Activated CD8-positive, alpha-beta memory T cell treated with anti-CD3 and anti-CD28 coated beads, Interleukin-2, amount 50 U/mL, for 4 hours (primary cell): ENCODE measurements around the gene GALNT18.

Experiments
- DNase-seq: peaks from one replicate; pipeline ENCODE4 v3.0.0-alpha.2; 2020

GALNT18 gene

DNA sequence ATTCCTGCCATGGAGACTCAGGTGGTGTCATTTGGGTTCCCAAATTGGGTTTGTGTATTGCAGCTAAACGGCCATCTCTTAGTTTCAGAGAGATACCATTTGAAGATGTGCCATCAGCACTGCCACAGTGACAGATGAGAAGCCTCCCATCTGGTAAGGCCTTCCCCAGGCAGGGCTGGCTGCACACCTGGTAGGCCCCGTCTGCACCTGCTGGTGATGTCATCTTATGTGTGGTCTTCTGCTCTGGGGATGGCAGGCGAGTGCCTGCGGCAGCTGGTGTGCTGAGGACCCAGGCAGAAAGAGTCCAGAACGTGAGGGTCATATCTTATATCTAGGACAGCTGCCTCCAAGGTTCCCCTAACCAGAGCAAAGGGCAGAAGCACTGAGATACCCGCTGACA, 369.4 kb downstream of the GALNT18 start:
- DNase-seq, result no peak

DNA sequence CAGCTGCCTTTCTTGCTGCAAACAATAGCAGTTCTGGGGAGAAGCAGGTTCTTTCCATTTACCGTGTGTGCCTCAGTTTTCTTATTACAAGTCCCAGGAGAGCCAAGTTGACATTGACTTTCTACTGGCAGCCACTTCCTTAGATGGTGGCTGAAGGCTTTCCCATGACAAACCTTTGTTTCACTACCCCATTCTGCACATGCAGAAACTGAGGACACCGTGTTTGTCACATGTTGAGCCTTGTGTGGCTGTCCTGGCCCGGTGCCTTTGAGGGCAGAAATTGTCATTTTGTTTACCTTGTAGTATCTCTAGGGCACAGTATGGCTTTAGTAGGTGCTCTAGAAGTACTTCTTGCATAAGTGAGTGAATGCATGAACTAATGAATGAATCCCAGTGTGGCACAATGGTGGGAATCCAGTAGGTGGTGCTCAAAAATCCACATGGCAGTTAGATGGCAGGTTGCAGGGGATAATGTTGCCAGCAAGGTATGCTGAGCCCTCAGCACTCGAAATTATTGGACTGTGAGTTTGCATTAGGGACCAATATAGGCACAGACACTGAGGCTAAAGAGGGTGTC, 370.3 kb downstream of the GALNT18 start:
- no peak for DNase-seq

DNA sequence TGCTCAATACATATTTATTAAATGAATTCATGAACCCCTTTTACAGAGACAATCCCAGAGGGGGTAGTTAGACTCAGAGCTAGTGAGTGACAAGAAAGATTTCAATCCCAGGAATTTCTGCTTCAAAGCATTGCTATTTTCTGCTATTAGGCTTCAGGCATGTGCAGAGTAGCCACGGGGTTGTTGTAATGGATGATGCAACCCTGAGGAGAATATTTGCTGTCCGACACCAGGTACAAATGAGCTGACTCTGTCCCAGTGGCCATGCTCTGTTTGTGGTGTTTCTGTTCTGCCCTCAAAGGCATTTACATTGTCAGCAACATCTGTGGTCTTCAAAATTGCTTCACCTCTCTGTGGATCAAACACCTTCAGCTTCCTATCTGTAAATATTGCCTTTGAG, 371.3 kb downstream of the GALNT18 start:
- DNase-seq, result no peak

DNA sequence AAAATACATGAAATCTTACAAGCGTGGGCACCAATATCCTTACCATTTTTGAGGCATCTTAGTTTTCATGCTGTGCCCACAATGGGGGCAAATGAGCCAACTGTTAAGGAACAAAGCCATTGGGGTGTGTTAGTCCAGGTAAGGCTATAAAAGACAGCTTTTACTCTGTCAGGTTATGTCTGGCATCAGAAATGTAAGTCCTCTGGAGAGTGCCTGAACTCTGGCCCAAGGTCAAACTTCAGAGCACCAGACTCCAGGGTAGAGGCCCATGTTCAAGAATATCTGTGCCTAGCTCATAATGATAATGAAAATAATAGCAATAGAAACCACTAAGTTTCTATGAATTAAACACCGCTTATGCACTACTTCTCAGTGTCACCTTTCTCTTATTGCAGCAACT, 374.2 kb downstream of the GALNT18 start:
- DNase-seq, result no peak

DNA sequence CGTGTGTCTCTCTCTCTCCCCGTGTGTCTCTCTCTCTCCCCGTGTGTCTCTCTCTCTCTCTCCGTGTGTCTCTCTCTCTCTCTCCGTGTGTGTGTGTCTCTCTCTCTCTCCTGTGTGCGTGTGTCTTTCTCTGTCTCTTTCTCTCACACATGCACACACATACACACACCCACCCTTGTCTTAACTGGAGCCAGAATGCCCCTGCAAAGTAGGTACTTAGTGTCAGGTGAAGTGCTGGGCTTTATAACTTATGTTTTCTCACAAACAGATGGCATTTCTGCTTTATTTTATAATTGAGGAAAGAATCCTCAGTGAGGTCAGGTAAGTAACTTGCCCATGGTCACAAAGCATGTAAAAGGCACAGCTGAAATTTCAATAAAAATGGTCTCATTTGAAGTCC, 374.7 kb downstream of the GALNT18 start:
- no peak for DNase-seq

DNA sequence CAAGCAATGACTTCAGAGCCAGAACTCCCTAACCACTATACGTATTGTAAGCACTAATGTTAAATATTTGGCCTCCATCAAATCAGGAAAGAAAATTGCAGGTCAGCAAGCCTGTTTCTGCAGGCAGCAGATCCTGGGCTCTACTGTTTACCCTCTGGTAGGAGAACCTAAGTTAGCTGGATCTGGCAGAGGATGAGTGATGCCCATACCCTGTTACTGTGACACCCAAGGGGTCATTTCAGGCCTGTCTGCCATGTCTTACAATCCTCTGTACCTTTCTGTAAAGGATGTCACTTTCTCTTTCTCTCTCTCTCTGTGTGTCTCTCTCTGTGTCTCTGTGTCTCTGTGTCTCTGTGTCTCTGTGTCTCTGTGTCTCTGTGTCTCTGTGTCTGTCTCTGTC, 375.6 kb downstream of the GALNT18 start:
- DNase-seq, result no peak

DNA sequence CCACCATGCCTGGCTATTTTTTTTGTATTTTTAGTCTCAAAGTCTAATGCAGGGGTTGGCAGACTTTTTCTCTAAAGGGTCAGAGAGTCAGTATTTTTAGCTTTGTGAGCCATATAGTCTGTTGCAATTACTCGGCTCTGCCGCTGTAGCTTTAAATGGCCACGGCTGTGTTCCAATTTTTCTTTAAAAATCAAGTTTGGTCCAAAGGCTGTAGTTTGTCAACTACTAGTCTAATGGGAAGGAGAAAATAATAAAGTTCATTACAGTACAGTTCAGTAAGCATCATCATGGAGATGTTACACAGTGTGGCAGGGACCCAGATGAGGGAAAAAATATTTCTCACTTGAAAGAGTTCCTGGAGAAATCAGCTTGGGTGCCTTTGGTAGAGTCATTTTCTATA, 376.4 kb downstream of the GALNT18 start:
- no peak for DNase-seq

DNA sequence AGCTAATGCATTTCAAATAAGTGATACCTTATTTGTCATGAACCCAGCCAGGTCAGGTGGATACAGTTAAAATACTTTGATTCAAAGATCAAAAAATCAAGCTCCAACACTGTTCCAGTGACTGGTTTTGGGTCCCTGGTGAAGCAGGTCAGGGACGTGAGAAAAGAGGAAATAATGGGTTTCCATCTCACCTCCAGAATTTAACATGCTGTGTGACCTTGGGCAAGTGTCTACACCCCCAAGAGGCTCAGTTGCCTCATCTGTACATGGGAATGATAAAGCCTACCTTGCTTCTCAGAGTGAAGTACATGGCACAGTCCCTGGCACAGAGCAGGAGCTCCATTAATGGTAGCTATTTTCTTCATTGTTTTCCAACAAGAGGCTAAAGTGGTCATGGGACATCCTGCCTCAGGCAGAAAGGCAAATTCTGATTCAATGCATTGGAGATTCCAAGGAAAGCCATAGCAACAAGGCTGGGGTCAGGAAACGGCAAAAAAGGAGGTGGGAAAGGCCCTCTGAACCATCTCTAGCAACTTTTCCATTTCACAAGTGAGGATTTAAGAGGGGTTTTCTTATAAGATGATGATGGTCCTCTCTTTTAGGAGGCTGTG, 377.2 kb downstream of the GALNT18 start:
- DNase-seq, result no peak

DNA sequence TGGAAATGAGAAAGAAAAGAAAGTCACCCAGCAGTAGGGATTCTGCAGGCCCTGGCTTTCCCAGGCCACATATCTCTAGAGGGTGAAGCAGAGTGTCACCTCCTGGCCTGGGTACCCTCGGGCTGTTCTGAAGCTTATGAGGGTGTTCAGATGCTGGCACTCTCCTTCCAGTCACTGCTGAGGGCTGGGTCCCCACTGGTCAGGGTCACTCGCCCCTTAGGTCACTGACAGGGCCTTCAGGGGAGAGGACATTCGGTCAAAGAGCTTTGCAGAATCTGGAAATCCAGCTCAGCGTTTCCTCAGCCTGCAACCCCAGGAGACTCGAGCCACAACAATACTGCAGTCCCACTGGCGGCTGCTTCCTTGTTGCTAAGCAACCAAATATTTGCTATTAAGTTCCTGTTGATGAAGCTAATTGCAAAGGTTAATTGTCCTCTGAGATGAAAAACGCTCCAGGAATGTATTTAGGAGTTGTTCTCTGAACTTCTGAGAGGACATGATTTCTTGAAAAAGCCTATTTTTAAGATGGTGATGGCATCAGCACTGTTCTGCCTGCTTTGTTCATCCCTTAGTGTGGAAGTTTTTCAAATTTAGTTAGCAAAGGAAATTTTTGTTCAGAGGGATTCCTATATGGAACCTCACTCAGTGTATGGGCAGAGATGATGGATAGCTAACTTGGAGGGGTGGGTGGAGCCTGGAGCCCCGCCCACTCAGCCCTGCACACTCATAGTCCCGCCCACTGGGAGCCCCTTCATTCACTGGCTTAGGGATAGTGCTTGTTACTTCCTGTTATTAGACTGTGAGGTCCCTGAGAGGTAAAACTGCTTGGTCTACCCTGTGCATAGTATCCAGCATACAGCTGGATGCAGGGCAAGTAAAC, 378.0 kb downstream of the GALNT18 start:
- peak; percentile 23 for DNase-seq

DNA sequence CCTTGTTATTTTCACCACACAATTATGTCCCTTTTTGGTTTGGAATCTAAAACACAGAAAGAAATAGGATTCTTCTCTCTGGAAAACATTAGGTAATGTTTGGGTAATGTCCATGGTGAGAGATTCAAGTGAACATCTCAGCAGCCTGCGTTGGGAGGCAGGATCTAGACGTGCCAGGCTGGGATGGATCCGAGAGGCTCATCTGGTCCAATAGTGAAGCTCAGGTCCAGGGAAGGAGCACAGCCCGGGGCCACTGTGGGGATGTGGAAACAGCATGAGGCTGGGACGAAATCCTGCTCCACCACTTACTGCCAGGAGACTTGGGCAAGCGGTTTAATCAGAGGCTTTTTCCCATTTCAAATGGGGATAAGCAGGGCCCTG, 378.6 kb downstream of the GALNT18 start:
- DNase-seq, result no peak

DNA sequence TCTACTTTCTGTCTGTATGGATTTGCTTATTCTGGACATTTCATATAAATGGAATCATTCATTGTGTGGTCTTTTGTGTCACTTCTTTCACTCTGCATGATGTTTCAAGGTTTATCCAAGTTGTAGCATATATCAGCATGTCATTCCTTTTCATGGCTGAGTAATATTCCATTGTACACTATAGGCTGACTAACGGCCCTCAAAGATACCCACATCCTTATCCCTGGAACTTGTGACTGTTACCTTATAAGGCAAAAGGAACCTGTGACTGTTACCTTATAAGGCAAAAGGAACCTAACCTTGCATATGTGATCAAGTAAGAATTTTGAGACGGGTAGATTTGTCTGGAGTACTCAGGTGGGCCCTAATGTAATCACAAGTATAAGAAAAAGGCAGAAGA, 380.5 kb downstream of the GALNT18 start:
- no peak for DNase-seq

DNA sequence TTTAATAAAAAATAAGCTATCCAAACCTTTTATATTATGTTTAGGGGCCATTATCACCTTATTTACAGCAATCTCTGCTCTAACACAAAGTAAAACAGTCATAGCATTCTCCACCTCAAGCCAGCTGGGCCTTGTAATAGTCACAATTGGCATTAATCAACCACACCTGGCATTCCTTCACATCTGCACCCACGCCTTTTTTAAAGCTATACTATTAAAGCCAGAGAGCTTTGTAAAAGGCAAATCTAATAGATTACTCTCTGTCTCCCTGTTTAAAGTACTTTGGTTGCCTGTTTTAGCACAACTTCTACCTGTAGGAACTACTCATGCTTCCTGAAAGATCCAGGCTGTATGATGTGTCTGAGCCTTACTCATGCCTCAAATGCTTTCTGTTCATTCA, 381.8 kb downstream of the GALNT18 start:
- DNase-seq, result no peak

DNA sequence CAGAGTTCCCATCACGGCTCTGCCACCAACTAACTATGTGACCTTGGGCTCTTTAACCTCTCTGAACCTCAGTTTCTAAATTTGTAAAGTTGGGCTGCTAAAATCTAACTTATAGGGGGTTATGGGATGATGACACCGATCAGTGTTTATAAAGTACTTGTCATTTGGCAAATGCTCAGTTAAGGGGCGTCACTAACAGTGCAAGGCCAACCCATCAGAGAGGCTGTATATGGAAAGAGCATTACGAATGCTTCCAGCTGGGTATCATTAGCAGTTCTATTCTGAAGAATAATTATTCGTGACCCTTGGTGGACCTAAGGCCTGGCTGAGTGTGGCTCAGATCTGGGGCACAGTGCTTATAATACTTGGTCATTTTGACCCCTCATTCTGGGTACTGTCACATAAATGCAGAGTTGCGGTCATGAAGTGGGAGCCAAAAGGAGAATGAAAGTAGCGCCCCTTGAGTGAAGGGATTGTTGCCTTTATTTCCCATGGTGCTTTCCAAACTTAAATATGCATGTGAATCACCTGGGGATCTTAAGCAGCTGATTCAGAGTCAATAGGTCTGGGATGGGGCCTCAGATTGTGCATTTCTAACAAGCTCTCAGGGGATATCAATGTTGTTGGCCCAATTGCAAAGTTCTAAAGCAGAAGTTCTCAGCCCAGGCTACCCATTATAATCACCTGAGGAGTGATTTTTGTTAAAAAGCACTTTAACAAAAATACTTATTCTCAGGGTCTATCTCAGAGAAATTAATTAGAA, 384.6 kb downstream of the GALNT18 start:
- DNase-seq, result no peak

DNA sequence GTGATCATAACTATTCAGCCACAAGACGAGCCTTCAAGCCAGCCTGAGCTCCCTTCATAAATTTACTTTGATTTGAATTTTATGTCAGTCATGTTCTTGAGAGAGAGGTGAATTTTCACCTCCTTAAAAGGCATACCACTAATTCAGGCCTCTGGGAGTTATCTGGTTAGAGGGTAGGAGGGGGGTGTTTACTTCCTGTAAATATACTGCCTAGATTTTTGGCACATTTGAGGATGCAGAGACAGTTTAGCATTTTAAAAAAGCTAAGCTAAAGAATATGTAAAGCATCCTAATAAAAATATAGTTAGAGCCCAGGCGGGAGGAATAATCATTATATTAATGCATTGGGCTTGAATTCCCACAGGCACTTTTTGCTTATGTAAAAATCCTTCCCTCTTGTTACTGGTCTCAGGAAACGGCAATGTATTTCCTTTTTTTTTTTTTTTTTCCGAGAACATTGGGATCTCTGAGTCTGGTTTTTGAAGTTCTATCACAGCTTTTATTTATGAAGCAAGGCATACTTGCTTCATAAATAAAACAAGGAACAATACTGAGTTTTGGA, 385.2 kb downstream of the GALNT18 start:
- no peak for DNase-seq

DNA sequence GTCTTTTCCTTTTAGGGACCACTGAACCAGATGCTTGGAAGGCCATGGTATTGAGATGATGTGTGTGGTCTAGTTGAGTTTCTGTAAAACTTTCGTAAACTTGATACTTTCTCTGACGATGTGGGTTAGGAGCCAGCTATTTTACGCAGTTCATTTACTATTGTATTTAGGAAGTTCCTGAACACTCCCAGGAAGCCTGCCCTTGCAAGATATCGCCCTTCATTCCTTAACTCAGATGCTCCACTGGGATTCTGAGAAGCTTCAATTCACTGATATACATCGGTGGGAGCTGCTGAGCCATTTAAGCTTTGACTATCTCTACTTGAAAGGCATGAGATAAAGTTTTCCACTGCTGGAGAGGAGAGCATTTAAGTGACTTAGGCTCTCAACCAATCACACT, 390.0 kb downstream of the GALNT18 start:
- no peak for DNase-seq

DNA sequence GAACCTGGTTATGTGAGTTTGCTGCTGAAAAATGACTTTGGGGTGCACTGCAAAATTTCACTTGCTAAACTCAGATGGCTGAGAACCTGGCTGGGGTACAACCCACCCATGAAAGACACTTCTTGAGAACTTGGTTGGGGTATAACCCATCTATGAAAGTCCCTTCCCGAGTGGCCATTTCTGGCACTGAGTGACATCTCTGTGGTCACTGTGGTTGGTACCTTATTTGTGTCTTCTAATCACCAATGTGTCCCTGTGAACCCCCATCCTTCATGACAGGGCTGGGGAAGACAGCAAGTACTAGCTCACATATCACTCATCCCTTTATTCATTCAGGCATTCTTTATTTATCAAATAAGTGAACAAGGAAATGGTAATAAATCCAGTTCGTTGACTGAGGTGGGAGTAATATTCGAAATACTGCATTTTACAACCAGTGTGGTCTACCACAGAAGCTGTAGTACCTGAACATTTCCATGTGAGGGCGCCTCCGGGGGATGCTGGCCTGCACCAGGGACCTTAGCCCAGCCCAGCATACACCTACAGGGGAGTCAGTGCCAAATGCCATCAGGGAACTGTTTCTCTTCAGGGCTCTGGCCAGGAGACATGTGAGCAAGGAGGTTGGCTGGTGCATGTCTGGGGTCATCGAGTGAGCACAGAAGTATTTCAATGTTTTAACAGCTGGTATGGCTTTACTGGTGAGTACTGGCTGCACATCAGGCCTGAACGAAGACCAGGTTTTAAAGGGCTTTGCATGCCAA, 390.8 kb downstream of the GALNT18 start:
- no peak for DNase-seq

DNA sequence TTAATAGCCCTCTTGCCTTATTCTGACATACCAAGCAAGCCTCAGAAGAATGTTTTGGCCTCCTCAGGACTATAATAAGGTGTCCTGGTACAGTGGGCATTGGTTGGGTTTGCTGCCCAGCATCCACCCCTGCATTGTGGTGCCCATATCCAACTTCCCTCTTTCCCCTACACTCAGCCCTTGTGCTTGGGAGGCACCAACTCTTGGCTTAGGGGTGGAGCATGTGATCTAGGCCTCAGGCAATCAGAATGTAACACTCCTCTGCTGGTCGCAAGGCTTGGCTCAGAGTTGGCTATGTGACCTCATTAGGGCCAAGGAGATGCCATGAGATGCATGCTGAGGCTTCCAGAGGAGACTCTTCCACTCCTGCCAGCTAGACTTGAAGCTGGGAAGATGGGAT, 391.7 kb downstream of the GALNT18 start:
- DNase-seq, result no peak

DNA sequence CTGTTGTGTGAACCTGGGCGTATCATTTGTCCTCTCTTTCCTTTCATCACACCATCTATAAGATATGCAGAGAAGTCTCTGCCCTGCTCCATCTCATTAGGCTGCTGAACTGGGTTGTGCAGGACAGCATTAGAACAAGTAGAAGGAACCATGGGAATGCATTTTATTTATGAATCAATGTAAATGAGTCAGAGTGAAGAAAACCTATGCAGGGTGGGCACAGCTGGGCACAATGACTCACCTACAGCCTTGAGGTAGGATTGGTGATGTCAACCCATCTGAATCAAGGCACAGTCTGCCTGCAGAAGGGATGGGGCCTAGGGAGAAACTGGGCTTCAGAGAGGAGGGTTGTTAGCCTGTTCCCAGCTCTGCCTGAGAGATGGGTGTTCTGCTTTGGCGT, 392.2 kb downstream of the GALNT18 start:
- DNase-seq, result no peak

DNA sequence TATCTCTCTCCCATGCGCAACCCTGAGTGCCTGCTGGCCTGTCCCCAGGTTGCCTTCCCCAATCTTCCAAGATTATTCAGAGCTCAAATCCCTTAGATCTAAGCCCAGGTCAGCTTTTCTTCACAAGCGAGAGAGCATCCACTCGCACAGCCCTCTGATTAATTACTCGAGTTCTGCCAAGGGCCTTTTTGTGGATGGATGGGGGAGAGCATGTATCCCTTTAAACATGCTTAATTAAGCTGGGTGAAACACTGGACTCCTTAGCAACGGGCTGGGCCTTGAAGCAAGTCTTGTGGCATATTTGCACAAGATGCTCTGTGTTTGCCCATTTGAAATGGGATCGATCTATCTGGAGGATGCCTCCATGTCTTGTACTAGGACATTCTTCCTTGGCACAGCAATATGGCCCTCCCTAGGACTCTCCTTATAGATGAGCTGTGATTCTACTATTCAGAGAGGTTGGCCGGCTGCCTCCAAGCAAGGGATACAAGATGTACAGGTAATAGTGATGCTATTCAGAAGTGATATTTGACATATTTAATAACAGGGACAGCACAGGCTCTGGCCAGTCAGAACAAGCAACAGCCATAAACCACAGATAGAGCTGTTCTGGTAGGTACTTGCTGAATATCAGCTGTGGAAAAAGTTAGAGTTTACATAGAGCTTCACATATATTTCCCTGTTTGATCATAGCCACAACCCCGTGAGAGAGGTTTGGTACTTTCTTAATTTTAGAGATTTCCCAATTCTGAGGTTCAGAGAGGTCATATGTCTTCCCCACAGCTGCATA, 394.3 kb downstream of the GALNT18 start:
- no peak for DNase-seq
